AML-193 (cell line): ENCODE results near the gene C19orf25.
"Not testable (repeated sequence)": the region's sequence is repeated elsewhere in the genome, so short reads cannot be mapped to it uniquely, and the experiment has no call there.

Source experiments
- DNase-seq, 2 experiments: peaks; one replicate each; lab custom pipeline; 2025; lab: John Stamatoyannopoulos, UW

Gene C19orf25

DNA sequence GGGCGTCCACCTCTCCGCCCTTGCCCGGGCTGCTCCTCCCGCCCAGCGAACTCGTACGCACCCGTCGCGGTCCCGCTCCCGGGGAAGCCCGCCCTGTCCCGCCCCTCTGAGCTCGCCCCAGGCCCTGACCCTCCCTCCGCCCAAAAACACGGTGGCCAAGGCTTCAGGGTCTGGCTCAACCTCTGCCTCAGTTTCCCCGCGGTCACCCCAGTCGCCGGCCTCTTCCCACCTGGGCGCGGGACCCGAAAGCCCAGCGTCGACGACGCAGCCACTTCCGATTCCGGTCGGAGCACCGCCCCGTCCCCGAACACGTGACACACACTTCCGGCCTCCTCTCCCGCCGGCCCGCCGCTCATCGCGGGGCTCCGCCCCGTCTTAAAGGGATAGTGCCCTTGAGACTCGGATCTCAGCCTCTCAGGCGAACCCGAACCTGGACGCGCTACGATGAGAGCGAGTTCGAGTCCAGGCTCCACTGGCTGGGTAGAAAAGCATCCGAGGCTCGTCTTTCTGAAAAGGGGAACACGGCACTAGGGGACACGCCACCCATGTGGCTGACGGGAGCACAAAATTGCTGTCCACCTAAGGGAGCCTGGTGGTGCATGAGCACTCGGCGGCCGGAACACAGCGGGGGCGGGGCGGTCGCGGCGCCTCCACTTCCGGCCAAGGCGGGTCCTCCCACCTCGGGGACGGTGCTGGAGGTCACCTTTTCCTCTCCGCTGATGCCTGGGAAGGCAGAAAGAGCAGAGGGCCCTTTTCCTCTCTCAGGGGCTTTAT lies at the start of gene C19orf25:
TSS of gene C19orf25 (minus strand) at position 282 of the 774 bp plus-strand sequence. CDS start 312 bp downstream, outside the sequence.
- peak; percentile 85 to 87 for DNase-seq

DNA sequence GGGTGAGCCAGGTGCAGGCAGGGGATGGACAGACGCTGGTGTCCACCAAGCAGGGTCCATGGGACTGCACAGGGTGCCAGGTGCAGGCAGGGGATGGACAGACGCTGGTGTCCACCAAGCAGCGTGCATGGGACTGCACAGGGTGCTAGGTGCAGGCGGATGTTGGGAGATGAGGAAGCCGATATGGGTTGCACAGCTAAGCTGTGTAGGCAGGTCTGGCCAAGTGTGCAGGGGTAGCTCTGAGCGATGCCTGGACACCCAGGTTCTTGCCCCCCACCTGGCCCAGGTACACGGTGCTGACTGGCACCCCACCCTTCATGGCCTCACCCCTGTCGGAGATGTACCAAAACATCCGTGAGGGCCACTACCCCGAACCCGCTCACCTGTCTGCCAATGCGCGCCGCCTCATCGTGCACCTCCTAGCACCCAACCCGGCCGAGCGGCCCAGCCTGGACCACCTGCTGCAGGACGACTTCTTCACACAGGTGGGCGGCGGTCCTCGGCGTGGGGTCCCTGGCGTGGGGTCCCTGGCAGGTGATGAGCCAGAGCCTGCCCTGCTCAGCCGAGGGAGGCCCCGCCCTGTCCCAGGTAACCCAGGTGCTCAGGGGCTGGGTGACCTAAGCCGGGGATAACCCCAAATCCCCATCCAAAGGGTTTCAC lies 48.8 kb upstream of the C19orf25 start:
- DNase-seq, result no peak

DNA sequence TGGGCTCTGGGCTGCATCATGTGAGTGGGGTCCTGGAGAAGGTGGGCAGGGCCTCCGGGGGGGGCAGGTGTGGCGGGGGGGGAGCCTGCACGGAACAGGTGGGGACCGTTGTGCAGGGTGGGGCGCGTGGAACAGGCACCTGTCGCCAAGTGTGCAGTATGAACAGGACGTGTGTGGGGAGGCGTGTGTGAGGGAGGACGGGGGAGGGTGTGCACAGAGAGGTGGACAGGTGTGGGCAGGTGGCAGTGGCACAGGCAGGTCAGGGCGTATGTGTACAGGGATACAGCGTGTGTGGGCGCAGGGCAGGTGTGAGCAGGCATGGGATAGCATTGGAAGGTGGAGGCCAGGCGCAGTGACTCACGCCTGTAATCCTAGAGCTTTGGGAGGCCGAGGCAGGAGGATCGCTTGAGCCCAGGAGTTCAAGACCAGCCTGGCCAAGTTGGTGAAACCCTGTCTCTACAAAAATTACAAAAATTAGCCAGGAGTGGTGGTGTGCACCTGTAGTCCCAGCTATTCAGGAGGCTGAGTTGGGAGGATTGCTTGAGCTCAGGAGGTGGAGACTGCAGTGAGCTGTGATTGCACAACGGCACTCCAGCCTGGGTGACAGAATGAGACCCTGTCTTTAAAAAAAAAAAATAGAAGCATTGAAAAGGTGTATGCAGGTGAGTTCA lies 48.1 kb upstream of the C19orf25 start:
- no peak for DNase-seq

DNA sequence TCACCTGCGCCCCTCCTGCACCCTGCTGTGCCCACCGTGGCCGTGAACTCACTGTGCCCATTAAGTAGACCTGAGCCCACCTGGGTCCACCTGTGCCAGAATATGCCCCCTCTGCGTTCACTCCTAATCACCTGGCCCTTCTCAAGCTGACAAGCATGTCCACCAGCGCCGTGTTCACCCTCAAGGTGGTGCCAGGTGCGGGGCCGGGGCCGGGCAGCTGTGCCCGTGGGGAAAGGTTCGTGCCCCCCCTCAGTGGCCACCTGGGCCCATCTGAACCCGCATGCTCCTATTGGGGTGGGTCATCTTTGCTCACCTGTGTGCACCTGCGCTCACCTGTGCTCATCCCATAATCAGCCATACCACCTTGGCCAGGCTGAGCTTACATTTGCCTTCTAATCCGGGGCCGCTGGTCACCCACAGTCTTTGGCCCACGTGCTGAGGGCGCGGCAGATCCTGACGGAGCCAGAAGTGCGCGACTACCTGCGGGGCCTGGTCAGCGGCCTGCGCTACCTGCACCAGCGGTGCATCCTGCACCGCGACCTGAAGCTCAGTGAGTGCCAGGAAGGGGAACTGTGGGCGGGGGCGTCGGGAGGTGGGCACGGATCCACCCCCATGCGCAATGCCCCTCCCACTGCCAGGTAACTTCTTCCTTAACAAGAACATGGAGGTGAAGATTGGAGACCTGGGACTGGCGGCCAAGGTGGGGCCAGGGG lies 47.2 kb upstream of the C19orf25 start:
- DNase-seq, result no peak

DNA sequence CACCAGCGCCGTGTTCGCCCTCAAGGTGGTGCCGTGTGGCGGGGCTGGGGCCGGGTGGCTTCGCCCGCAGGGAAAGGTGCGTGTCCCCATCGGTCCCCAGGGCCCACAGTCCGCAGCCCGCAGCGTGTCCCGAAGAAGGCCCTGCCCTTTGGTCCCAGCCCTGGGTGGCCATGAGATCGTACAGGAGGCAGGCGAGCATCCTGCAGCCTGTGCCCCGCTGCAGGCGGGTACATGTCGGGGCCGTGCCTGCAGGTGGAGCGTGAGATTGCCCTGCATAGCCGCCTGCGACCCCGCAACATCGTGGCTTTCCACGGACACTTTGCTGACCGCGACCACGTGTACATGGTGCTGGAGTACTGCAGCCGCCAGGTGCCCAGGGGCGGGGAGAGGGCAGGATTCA lies 46.3 kb upstream of the C19orf25 start:
- no peak for DNase-seq

DNA sequence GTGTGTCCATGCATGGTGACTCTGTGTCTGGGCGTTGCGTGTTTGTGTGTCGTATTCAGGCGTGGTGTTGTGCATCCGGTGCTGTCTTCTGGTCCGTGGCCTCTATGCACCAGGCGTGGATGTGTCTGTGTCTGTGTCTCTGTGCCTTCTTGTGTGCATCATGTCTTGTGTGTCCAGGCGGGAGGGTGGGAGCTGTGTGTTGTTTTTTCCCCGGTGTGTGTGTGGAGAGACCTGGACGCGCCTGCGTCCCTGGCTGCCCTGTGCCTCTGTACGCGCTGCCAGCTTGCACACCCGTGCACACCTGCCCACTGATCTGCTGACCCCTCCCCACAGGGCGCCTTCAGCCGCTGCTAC lies 45.9 kb upstream of the C19orf25 start:
- no peak for DNase-seq

DNA sequence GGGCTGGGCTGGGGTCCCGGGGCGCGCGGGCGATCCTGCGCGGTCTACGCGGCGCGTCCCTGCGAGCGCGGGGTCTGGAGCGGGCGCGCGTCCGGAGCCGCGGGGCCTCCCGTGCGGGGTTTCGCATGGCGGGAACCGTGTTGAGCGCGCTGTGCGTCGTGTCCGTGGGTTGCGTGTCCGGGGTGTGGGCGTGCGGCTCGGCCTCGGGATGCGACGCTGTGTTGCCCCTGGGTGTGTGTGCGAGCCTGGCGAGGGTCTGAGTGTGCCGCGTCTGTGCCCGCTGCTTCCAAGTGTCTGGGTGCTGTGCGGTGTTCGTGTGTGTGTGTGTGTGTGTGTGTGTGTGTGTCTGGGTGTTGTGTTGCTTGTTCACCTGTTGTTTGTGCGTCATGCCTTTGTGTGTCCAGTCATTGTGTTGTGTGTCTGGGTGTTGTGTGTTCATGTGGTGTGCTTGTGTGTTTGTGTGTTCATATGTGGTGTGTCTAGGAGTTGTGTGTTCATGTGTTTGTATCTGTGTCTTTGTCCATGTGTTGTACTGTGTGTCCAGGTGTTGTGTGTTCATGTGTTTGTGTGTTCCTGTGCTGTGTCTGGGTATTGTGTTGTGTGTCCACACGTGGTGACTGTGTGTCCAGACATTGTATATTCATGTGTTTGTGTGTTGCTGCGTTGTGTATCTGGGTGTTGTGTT lies 45.4 kb upstream of the C19orf25 start:
- DNase-seq, result no peak

DNA sequence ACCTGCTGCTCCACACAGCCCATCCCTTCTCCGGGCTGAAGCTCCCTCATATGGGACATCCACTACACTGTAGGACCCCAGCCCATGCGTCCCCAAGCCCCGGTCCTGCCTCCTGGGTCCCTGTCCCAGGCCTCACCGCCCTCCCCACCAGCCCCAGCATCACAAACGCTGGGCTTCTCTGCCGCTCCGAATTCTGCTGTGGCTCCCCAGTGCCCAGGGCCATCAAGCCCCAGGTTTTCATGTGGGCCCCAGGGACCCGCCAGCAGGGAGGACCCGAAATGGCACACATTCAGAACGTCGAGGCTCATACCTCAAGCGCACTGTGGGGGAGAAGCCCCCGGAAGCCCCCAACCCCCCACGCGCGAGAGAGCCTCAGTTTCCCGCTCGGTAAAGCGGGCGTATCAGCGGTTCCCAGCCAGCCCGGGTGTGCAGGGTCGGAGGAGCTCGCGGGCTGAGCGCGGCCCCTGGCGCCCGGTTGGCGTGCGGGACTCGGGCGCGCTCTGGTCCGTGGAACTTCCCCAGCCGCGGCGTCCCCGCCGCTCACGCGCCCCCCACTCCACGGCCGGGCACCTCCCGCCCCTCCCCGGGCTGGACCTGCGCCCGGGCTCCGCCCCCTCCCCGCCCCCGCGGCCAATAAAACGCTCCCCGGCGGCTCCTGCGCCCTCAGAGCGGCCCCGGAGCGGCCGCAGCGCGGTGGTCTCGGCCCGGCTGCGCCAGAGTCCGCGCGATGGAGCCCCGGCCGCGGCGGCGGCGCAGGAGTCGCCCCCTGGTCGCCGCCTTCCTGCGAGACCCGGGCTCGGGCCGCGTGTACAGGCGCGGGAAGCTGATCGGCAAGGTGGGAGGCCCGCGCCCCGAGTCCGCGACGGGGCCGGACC lies 44.6 kb upstream of the C19orf25 start, which contains the start of gene PLK5:
TSS of gene PLK5 (plus strand) at position 666 of the 875 bp plus-strand sequence. CDS start 2,920 bp downstream, outside the sequence.
- no peak for DNase-seq

DNA sequence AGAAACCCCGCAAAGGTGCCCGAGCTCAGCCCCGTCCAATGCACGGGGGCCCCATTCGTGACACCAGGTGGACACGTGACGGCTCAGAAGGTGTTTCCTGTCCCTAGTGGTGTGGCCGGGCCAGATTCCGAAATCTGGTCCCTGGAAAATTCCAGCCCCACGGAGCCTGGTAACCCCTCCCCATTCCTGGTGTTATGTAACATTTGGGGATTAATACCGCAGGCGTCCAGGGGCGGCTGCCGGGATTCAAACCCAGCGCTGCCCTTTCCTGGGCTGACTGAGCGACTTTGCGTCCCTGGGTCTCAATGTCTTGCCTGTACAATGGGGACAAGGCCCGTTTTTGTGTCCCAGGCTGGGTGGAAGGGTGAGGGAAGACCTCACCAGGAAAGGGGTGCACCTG lies 43.8 kb upstream of the C19orf25 start:
- no peak for DNase-seq

DNA sequence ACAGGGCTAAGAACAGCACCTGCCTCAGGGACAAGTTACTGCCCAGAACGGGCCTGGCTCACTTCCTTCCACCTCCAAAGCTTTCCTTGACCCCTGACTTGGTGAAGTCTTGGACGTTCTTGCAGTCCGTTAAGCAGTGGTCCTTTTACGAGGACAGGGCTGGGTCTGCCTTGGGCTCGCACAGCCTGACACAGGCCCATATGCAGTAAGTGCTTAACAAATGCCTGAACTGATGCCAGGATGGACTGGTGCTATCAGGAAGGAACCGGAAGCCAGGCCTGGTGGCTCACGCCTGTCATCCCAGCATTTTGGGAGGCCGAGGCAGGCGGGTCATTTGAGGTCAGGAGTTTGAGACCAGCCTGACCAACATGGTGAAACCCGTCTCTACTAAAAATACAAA lies 43.0 kb upstream of the C19orf25 start:
- no peak for DNase-seq

DNA sequence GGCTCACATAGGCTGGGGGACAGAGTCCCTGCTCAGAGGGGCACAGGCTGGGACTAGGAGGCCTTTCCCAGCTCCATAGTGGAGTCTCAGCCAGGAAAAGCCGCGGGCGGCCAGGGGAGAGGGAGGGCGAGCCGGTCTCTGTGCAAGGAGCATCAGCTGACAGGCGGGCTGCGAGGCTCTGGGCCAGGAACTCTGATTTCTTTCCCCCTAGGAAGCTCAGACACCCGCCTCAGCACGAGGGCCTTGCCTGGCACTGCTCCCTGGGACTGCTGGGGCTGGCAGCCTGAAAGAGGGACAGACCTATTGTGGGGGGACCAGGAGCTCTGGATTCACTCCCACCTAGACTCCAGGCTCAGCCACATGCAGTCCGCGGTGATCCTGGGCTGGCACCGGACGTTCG lies 42.6 kb upstream of the C19orf25 start:
- DNase-seq, result no peak

DNA sequence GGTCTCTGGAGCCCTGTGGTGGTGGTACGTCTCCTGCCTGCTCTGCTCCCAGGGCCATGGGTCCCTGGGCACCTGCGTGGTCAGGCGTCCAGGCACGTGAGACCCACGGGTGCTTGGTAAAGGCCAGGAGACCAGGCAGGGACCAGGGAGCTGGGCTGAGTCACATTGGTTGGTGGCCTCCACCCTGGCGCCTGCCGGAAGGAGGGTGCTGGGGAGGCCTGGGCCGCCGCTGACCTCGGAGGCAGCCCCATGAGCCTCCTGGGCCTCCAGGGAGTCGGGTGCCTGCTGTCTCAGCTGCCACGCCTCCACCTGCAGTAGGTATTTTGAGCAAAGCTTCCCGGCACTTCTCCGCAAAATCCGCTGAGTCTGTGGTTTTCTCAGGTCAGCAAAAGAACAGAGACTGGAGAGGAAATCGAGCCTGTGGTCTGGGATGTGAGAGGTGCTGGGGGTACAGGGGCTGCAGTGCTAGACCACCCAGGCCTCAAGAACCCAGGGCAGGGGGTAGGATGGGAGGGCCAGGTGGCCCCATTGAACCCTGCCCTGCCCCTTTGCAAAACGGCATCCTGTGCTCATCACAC lies 41.3 kb upstream of the C19orf25 start:
- no peak for DNase-seq

DNA sequence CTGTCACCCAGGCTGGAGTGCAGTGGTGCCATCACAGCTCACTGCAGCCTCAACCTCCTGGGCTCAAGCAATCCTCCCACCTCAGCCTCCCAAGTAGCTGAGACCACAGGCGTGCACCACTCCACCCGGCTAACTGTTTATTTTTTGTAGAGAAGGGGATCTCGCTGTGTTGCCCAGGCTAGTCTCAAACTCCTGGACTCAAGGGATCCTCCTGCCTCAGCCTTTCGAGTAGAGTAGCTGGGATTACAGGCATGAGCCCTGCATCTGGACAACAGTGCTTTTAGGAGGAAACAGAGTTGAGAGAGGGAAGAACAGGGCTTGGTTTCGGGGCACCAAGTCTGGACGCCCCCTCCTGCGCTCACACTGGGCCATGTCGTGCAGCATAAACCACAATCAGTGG lies 40.8 kb upstream of the C19orf25 start:
- not testable (repeated sequence) for DNase-seq

DNA sequence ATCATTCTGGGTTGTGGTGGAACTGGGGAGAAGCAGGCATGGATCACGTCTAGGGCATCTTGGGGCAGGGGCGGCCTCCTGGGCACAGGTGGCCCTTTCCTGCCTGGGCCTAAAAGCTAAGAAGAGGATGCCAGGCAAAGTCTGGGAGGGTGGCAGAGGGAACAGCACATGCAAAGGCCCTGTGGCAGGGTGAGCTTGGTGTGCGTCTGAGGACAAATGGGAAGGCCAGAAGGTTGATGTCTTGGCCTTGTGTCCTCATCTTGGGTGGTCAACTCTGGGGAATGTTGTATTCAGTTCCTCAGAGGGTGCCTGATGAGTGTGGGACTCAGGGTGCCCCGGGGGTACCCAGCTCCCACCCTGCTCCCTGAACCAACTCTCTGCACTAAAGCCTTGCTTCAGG lies 39.5 kb upstream of the C19orf25 start:
- DNase-seq, result no peak

DNA sequence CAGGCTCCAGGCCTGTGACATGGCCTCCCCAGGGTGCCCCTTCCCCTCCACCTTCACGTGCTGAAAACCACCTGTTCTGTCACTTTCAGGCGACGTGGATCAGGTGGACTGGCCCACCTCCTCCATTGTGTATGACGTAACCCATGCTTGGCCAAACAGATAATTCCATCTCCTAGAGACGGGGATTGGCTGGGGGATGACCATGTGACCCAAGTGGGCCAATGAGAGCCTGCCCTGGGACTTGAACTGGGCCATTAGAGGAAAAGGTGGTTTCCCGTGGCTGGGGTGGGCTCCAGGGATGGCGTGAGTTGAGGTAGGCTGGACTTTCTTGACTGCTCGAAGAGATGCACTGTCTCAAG lies 37.4 kb upstream of the C19orf25 start:
- DNase-seq, result no peak

DNA sequence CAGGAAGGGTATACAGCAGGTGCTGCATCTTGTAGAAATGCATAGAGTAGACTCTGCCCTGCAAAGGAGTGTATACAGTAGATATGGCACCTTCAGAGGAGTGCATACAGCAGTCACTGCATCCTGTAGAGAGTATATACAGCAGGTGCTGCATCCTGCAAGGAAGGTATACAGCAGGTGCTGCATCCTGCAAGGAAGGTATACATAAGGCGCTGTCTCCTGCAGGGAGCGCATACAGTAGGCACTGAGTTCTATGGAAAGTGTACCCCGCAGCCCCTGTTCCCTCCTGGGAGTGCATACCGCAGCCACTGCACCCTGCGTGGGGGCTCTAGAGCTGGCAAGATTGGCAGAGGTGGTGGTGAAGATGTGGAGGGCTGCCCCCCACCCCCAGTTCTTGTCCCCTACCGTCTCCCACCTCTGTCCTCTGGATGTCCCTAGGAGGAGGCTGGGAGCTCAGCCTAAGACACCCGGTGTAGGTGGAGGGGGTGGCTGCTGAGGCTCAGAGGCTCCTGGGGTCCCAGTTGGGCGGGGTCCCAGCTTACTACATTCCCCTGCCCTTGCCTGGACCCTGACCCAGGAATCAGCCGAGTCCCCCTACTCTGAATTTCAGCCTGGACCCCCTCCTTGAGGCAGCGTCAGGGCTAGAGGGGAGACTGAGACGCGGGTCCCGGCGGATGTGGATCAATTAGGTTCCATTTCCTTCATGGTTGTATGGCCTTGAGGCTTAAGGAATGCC lies 36.1 kb upstream of the C19orf25 start:
- DNase-seq, result no peak

DNA sequence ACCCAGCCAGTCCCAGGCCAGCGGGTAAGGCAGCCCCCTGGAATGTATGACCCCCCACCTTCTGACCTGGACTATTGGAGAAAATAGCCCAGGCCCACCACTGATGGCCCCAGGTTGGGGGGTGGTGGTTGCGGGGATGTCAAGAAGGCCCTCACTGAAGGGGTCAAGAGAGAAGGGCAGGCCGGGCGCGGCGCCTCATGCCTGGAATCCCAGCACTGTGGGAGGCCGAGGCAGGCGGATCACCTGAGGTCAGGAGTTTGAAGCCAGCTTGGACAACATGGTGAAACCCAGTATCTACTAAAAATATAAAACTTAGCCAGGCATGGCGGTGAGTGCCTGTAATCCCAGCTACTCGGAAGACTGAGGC lies 35.3 kb upstream of the C19orf25 start:
- no peak for DNase-seq

DNA sequence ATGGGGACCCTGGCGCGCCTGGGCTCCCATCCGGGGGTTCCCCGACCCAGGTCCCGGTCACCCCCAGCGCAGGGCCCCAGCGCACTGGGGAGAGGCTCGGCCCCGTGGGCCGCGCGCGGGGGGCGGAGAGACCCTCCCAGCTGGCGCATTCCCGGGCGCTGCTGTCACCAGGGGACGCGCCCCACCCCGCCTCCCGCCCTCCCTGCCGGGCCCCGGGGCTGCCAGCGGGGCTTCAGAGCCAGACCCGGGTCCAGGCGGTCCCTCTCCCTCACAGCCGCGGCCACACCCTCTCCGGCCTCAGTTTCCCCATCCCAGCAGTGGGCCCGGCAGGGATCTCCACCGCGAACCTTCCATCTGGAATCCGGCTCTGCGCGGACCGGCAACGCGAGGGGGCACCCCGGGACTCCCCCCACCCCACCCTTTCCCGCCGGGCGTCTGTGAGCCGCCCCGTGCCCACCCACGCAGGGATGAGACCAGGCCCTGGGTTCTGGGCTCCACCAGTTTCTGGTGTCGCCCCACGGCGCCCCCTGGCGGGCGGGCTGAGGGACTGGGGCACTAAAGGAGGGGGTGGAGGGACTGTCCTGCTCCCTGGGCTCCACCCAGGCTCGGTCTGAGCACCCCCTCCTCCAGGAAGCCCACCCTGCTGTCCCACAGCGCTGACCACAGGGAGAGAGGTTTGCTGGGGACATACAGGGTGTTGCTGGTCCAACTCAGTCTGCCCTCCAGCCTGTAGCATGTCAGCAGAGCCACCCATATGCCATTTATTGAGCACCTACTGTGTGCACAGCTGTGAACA lies 34.7 kb upstream of the C19orf25 start:
- peak; percentile 5 to 16 for DNase-seq
